C4-2B (cell line): ENCODE measurements around the gene TAAR9.

ENCODE experiments used
- ZFX ChIP-seq: fragments of 450-650 bp; IDR thresholded peaks from 2 replicates; pipeline ENCODE4 v1.6.1; 2017
- TF ChIP-seq, protein P1 (sequence below): fragments of 450-650 bp; conservative IDR thresholded peaks from 2 replicates; pipeline ENCODE4 v1.5.1; 2017; ENCODE audit warnings: mild to moderate bottlenecking

DNA sequence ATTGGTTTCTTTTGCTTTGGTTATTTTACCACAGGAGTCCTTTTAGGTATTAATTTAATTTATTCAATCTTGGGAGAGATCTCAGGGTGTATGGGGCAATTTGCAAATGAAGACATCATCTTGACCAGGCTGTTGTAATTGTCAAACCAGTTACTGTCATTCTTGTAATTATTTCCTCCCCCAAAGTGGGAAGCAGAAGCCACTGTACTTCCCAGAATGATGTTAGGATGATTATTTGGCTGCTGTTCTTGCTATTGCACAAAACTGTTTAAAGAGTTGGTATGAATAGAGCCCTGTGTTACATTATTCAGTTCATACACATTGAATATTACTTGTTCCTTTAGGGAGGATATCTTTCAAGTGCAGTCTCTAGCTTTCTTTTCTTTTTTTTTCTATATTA lies 33.7 kb downstream of the TAAR9 start:
- TF ChIP-seq, protein P1, sequence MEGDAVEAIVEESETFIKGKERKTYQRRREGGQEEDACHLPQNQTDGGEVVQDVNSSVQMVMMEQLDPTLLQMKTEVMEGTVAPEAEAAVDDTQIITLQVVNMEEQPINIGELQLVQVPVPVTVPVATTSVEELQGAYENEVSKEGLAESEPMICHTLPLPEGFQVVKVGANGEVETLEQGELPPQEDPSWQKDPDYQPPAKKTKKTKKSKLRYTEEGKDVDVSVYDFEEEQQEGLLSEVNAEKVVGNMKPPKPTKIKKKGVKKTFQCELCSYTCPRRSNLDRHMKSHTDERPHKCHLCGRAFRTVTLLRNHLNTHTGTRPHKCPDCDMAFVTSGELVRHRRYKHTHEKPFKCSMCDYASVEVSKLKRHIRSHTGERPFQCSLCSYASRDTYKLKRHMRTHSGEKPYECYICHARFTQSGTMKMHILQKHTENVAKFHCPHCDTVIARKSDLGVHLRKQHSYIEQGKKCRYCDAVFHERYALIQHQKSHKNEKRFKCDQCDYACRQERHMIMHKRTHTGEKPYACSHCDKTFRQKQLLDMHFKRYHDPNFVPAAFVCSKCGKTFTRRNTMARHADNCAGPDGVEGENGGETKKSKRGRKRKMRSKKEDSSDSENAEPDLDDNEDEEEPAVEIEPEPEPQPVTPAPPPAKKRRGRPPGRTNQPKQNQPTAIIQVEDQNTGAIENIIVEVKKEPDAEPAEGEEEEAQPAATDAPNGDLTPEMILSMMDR = no peak
- no peak for TF ChIP-seq ZFX
